ENCODE results near the gene TTC19. TPM values are rescaled to one million over a fixed set of nuclear protein-coding genes. Genes with fewer than 3 reads are reported as not detected.

Gene TTC19
- total RNA-seq, 2 donors from 2014 or later, result 64.1 to 75.8 TPM

DNA sequence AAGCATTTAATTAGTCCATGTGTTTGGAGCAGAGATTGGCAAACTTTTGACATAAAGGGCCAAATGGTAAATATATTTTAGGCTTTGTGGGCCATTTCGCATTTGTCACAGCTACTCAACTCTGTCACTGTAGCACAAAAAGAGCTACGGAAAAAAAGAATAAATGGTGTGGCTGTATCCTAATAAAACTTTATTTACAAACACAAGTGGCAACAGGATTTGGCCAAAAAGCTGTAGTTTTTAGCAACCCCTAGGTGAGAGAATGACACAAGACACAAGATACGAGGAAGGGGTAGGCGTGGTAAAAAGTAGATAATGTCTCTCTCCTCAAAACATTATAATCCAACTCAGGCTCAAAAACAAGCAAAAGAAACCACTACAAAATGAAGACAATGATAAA lies 66.5 kb downstream of the TTC19 start:
- Histone ChIP-seq H3K4me1 (no peaks in the 10 kb centered on the region), H3K4me3 (no peak overlapping the region), H3K27me3 (no peaks in the 10 kb centered on the region), H3K27ac (no peak overlapping the region), H3K36me3 (replicated peaks in 1 of 2; ENCODE audit: insufficient read depth in 1 of 2, low read depth in 2 of 2) (peaks cover 14 to 53% of the 10 kb centered on the region in 2 donors), H3K9me3 (no peaks in the 10 kb centered on the region)
- intact Hi-C loops (cut with DNase I), result no loop called here
- 93 to 96% methylated on average over 4 of the region's 4 CpGs for WGBS, 2 donors
- ATAC-seq, result no peak
- DNase-seq, result no peak
- TF ChIP-seq, protein P1, sequence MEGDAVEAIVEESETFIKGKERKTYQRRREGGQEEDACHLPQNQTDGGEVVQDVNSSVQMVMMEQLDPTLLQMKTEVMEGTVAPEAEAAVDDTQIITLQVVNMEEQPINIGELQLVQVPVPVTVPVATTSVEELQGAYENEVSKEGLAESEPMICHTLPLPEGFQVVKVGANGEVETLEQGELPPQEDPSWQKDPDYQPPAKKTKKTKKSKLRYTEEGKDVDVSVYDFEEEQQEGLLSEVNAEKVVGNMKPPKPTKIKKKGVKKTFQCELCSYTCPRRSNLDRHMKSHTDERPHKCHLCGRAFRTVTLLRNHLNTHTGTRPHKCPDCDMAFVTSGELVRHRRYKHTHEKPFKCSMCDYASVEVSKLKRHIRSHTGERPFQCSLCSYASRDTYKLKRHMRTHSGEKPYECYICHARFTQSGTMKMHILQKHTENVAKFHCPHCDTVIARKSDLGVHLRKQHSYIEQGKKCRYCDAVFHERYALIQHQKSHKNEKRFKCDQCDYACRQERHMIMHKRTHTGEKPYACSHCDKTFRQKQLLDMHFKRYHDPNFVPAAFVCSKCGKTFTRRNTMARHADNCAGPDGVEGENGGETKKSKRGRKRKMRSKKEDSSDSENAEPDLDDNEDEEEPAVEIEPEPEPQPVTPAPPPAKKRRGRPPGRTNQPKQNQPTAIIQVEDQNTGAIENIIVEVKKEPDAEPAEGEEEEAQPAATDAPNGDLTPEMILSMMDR (IDR thresholded peaks at IDR 0.05), result no peak
- TF ChIP-seq POLR2A (IDR thresholded peaks at IDR 0.05), result no peak

DNA sequence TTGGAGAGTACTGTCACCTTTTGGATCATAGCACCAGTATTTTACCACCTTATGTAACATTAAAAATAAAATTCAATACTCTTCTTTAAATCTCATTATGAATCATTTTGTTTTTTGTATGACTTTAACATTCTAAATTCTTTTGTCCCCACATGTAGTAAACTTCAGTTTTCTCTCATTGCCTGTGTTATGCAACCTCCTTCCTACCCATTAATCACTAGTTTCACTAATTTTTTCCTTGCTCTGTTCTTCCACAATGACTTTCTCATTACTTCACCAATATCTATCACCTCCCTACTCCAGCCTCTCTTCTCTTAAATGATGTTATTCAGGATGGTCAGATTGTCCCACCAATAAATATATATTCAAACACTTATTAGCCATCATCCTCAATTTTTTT lies 68.7 kb downstream of the TTC19 start:
- Histone ChIP-seq H3K9me3 (no peaks in the 10 kb centered on the region), H3K4me3 (no peak overlapping the region), H3K27ac (no peak overlapping the region), H3K27me3 (no peaks in the 10 kb centered on the region), H3K36me3 (replicated peaks in 1 of 2; ENCODE audit: insufficient read depth in 1 of 2, low read depth in 2 of 2) (peaks cover 8 to 48% of the 10 kb centered on the region in 2 donors), H3K4me1 (no peaks in the 10 kb centered on the region)
- TF ChIP-seq POLR2A (IDR thresholded peaks at IDR 0.05), result no peak
- TF ChIP-seq, protein P1 (IDR thresholded peaks at IDR 0.05), result no peak
- ATAC-seq (no peak), DNase-seq (no peak)
- intact Hi-C loops (cut with DNase I), result no loop called here

DNA sequence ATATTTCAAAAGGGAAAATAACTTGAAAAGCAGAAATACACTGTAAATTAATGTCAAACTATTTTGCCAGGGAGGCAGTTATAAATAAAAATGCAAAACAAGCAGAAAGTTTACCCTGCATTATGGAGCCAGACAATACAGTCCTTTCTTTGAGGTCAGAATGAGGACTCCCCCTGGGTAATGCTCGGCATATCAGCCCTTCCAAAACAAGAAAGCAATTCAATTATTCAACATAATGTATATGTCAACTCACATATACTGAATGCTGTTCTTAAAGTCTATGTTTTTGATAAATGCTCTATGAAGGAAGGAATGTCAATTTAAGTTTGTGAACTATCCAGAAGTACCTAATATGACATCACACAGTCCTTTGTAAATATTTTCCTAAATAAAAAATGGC lies 72.4 kb downstream of the TTC19 start:
- peaks cover 5 to 35% of the 10 kb centered on the region in 2 donors for H3K36me3 ChIP-seq (replicated peaks in 1 of 2; ENCODE audit: insufficient read depth in 1 of 2, low read depth in 2 of 2)
- intact Hi-C loops (cut with DNase I), result no loop called here
- DNase-seq, result no peak
- H3K27ac ChIP-seq, result no peak overlapping the region
- H3K27me3 ChIP-seq, result no peaks in the 10 kb centered on the region
- 92 to 100% methylated on average over 1 of the region's 1 CpG for WGBS, 2 donors
- H3K9me3 ChIP-seq, result no peaks in the 10 kb centered on the region
- H3K4me1 ChIP-seq, result no peaks in the 10 kb centered on the region
- no peak for ATAC-seq
- TF ChIP-seq, protein P1 (IDR thresholded peaks at IDR 0.05), result no peak
- no peak for TF ChIP-seq POLR2A (IDR thresholded peaks at IDR 0.05)
- no peak overlapping the region for H3K4me3 ChIP-seq

DNA sequence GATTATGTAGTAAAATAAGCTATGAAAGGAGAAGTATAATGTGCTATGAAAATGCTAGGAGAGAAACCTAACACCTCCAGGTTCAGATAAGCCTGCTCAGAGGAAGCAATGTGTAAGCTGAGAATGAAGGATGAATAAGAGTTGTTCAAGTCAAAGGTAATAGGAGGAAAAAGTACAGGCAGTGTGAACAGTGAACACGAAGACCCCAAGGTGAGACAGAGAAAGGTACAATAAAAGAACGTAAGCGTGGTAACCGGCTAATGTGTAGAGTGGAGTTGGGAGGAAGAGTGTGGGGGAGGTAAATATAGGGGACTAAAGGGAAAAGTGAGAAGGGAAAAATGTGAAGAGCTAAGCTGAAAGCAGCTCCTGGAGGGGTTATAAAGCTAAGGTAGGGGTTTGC lies 74.2 kb downstream of the TTC19 start:
- no peak overlapping the region for H3K27ac ChIP-seq
- no peak overlapping the region for H3K4me3 ChIP-seq
- TF ChIP-seq, protein P1 (IDR thresholded peaks at IDR 0.05), result no peak
- TF ChIP-seq POLR2A (IDR thresholded peaks at IDR 0.05), result no peak
- ATAC-seq (no peak), DNase-seq (no peak)
- peaks cover 5 to 36% of the 10 kb centered on the region in 2 donors for H3K36me3 ChIP-seq (replicated peaks in 1 of 2; ENCODE audit: insufficient read depth in 1 of 2, low read depth in 2 of 2)
- intact Hi-C loops (cut with DNase I), result no loop called here
- no peaks in the 10 kb centered on the region for H3K9me3 ChIP-seq
- H3K4me1 ChIP-seq, result no peaks in the 10 kb centered on the region
- no peaks in the 10 kb centered on the region for H3K27me3 ChIP-seq
- WGBS, 2 donors, result 94 to 95% methylated on average over 4 of the region's 4 CpGs

DNA sequence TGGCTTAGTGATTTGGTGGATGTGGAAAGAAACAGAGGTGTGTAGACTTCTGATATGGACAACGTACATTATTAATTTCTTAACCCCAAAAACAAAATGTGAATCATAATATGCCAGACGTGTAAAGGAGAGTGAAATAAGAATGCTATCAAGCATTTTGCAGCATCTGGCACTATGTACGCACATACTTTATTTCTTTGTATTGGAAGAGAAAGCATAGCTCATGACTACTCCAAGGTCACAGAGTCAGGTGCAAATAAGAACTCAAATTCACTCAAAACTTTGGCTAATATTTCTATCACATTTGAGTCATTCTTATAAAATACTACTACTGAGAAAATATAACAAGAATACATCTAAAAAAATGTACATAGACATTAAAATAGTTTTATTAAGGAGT lies 74.8 kb downstream of the TTC19 start:
- WGBS, 2 donors, result 47 to 49% methylated on average over 3 of the region's 3 CpGs
- Histone ChIP-seq H3K27me3 (no peaks in the 10 kb centered on the region), H3K4me1 (no peaks in the 10 kb centered on the region), H3K36me3 (replicated peaks in 1 of 2; ENCODE audit: insufficient read depth in 1 of 2, low read depth in 2 of 2) (peaks cover 5 to 37% of the 10 kb centered on the region in 2 donors), H3K27ac (no peak overlapping the region), H3K4me3 (no peak overlapping the region), H3K9me3 (no peaks in the 10 kb centered on the region)
- no peak for ATAC-seq
- no peak for DNase-seq
- TF ChIP-seq, protein P1 (IDR thresholded peaks at IDR 0.05), result no peak
- no peak for TF ChIP-seq POLR2A (IDR thresholded peaks at IDR 0.05)
- intact Hi-C loops (cut with DNase I), result no loop called here

All from body of pancreas (tissue), 4 donors.